Endothelial cell of umbilical vein (primary cell): ENCODE measurements around the gene PTPRK. TPM values are rescaled to one million over a fixed set of nuclear protein-coding genes. Genes with fewer than 3 reads are reported as not detected.

Source experiments
- BruUV-seq: library from RNA; stranded (reverse); fragments of 400-500 nt; replicated peaks from 2 replicates; lab custom pipeline; 2021; lab: Mats Ljungman, UMichigan
- CTCF ChIA-PET: fragments of 300-600, 350-600 bp; sonication (Branson Sonifier 250); formaldehyde crosslinking; loops from one replicate; lab custom pipeline; 2021; ENCODE audit warnings: antibody characterized with exemption, inconsistent platforms; lab: Charles Lee
- POLR2A ChIA-PET: fragments of 300-600, 350-600 bp; sonication (Branson Sonifier 250); formaldehyde crosslinking; loops from one replicate; lab custom pipeline; 2021; ENCODE audit warnings: antibody characterized with exemption, inconsistent platforms; lab: Charles Lee
- DNase-seq: peaks from one replicate; pipeline ENCODE4 v3.0.0-alpha.2; 2011; ENCODE audit warnings: low read depth, low spot score
- FAIRE-seq: peaks from 2 replicates; lab custom pipeline; 2011; peaks lifted over from hg19 to GRCh38; lab: Jason Lieb, UNC
- H2AFZ ChIP-seq: 2 replicates; pipeline ENCODE4 v1.6.0; 2012; ENCODE audit warnings: low read depth, low read length, control low read depth, inconsistent platforms
- H3K27ac ChIP-seq: 2 replicates; pipeline ENCODE4 v1.5.1; 2011; ENCODE audit warnings: low read depth, mild to moderate bottlenecking, control low read depth, low read length, moderate library complexity; ENCODE audit not compliant: insufficient read depth
- H3K27me3 ChIP-seq, 2 experiments: 2 replicates each; pipeline versions ENCODE4 v1.6.0 to v1.6.1; 2011; ENCODE audit warnings: low read length in 2 of 2, mixed read lengths in 1 of 2; ENCODE audit not compliant: control insufficient read depth in 2 of 2, insufficient read depth in 2 of 2
- H3K36me3 ChIP-seq, 2 experiments: 2 replicates in 1 of 2; 3 replicates in 1 of 2; pipeline ENCODE4 v1.5.1; 2011; ENCODE audit warnings: low read length in 2 of 2, mild to moderate bottlenecking in 1 of 2, moderate library complexity in 1 of 2; ENCODE audit not compliant: control insufficient read depth in 2 of 2, insufficient read depth in 2 of 2; ENCODE audit errors: extremely low read depth in 1 of 2
- H3K4me1 ChIP-seq: 3 replicates; pipeline ENCODE4 v1.5.1; 2011; ENCODE audit warnings: mild to moderate bottlenecking, low read length; ENCODE audit not compliant: control insufficient read depth, insufficient read depth; ENCODE audit errors: extremely low read depth
- H3K4me2 ChIP-seq: 2 replicates; pipeline ENCODE4 v1.6.1; 2011; ENCODE audit warnings: low read length, control low read depth, mixed read lengths; ENCODE audit not compliant: insufficient read depth
- H3K4me3 ChIP-seq, 3 experiments: fragments of 200-600 bp in 1 of 3; sonication (generic), shearing (Covaris generic) in 1 of 3; replicated peaks in 1 of 3; 2 replicates each; pipeline ENCODE4 v1.5.1; 2011 to 2016; ENCODE audit warnings: control low read depth in 3 of 3, low read length in 3 of 3, mild to moderate bottlenecking in 2 of 3, inconsistent platforms in 1 of 3, low read depth in 1 of 3, moderate library complexity in 1 of 3; ENCODE audit not compliant: insufficient read depth in 1 of 3
- H3K79me2 ChIP-seq: 2 replicates; pipeline ENCODE4 v1.6.0; 2012; ENCODE audit warnings: low read length, inconsistent platforms; ENCODE audit not compliant: control insufficient read depth, insufficient read depth
- H3K9ac ChIP-seq: replicated peaks from 2 replicates; pipeline ENCODE3; 2011; ENCODE audit warnings: low read length, control low read depth; ENCODE audit not compliant: insufficient read depth; ENCODE audit errors: extremely low read depth
- H3K9me1 ChIP-seq: replicated peaks from 3 replicates; pipeline ENCODE4 v1.6.0; 2011; ENCODE audit warnings: mild to moderate bottlenecking, low read length; ENCODE audit not compliant: control insufficient read depth, insufficient read depth; ENCODE audit errors: extremely low read depth
- H3K9me3 ChIP-seq: replicated peaks from 2 replicates; pipeline ENCODE4 v1.5.1; 2012; ENCODE audit warnings: low read length, inconsistent platforms; ENCODE audit not compliant: control insufficient read depth, insufficient read depth
- H4K20me1 ChIP-seq: replicated peaks from 2 replicates; pipeline ENCODE3; 2011; ENCODE audit warnings: mild to moderate bottlenecking, low read length; ENCODE audit not compliant: control insufficient read depth, insufficient read depth; ENCODE audit errors: extremely low read depth
- CTCF ChIP-seq, 2 donors: IDR thresholded peaks; 1 replicate in 1 of 2; 2 replicates in 1 of 2; pipeline ENCODE4 v1.5.1; 2011; ENCODE audit warnings: low read length in 2 of 2, mild to moderate bottlenecking in 2 of 2, moderate library complexity in 2 of 2, control low read depth in 1 of 2, inconsistent platforms in 1 of 2, low read depth in 1 of 2; ENCODE audit not compliant: insufficient read depth in 1 of 2; ENCODE audit errors: extremely low read depth in 1 of 2
- EZH2 ChIP-seq: IDR thresholded peaks from 2 replicates; pipeline ENCODE4 v1.6.1; 2012; ENCODE audit warnings: borderline replicate concordance, low read depth, mild to moderate bottlenecking, moderate library complexity, low read length, inconsistent platforms; ENCODE audit not compliant: severe bottlenecking
- FOS ChIP-seq: IDR thresholded peaks from 2 replicates; pipeline ENCODE4 v1.6.1; 2011; ENCODE audit warnings: mild to moderate bottlenecking, low read length, moderate library complexity, borderline replicate concordance; ENCODE audit not compliant: insufficient read depth
- GATA2 ChIP-seq: IDR thresholded peaks from 2 replicates; pipeline ENCODE4 v1.7.0; 2011; ENCODE audit warnings: low read depth, mild to moderate bottlenecking, moderate library complexity, mixed read lengths, low read length; ENCODE audit not compliant: insufficient read length, insufficient read depth
- JUN ChIP-seq: IDR thresholded peaks from 2 replicates; pipeline ENCODE4 v1.6.1; 2011; ENCODE audit warnings: borderline replicate concordance, low read depth; ENCODE audit not compliant: insufficient read length, insufficient read depth
- MAX ChIP-seq: IDR thresholded peaks from 2 replicates; pipeline ENCODE4 v1.6.1; 2011; ENCODE audit not compliant: insufficient read depth, insufficient read length
- MYC ChIP-seq: IDR thresholded peaks from one replicate; pipeline ENCODE4 v1.6.1; 2011; ENCODE audit warnings: mild to moderate bottlenecking, low read depth, low read length
- POLR2A ChIP-seq: IDR thresholded peaks from 2 replicates; pipeline ENCODE4 v1.6.1; 2012; ENCODE audit warnings: low read depth, mild to moderate bottlenecking, control low read depth, low read length
- POLR2AphosphoS5 ChIP-seq: IDR thresholded peaks from 2 replicates; pipeline ENCODE4 v1.6.1; 2012; ENCODE audit warnings: low read depth, mild to moderate bottlenecking, control low read depth, low read length, moderate library complexity; ENCODE audit not compliant: insufficient read depth
- dilution Hi-C: fragments of 300-500 bp; cut with MboI; formaldehyde crosslinking; loops from one replicate; pipeline ENCODE4 v1.15.0; 2019; ENCODE audit warnings: low sequenced_read_pairs; ENCODE audit not compliant: extremely low pct_ligation_motif_present
- intact Hi-C: fragments of 100-400 bp; cut with micrococcal nuclease; formaldehyde crosslinking; loops from one replicate; pipeline ENCODE4 v1.10.0; 2022
- polyA plus RNA-seq, 4 experiments: library from polyadenylated mRNA; depleted of rRNA in 3 of 4; stranded (reverse) in 3 of 4; unstranded in 1 of 4; fragments of >200 nt; gene quantifications; 2 replicates each; pipeline versions ENCODE4 v1.2.1 to v1.2.3, GENCODE V29; 2011 to 2012; ENCODE audit warnings: missing spikeins in 1 of 4
- total RNA-seq: library from RNA; stranded (reverse); gene quantifications from 2 replicates; pipeline ENCODE4 v1.2.3, GENCODE V29; 2021

Gene PTPRK
- total and polyA plus RNA-seq, 2 donors (not counting 3 experiments of a cell fraction or from before 2014, with no cell fraction given) = 15.2 to 74.0 TPM

GRCh38 chr6:128499079-128499731 lies 21.2 kb downstream of the PTPRK start:
- TF ChIP-seq POLR2A = no peak
- no peak for TF ChIP-seq EZH2
- no peak for TF ChIP-seq JUN
- TF ChIP-seq MAX = no peak
- no peak for TF ChIP-seq GATA2
- TF ChIP-seq POLR2AphosphoS5 = no peak
- TF ChIP-seq FOS = no peak
- TF ChIP-seq CTCF (IDR thresholded peaks at IDR 0.05; ENCODE audit: extremely low read depth in 1 of 2, insufficient read depth in 1 of 2, low read depth in 1 of 2, low read length in 2 of 2) = no peak
- no peak for TF ChIP-seq MYC
- H3K9ac ChIP-seq = no peak overlapping the region
- no peaks in the 10 kb centered on the region for H4K20me1 ChIP-seq
- intact Hi-C loops (no loop called here), dilution Hi-C loops (no loop called here)
- ChIA-PET POLR2A (no interaction called here), CTCF (interaction anchor here (1.1 to 2.2 kb wide), 5 partner anchors 9 to 762 kb away, joined by 3 to 6 read pairs (median 4); no protein-coding TSS in a partner anchor)
- no peaks in the 10 kb centered on the region for H3K27me3 ChIP-seq
- H3K4me2 ChIP-seq = no peak overlapping the region
- no TSS peak for BruUV-seq
- no peaks in the 10 kb centered on the region for H3K9me1 ChIP-seq
- peaks cover 0 to 2% of the 10 kb centered on the region in 2 experiments for H3K36me3 ChIP-seq
- no peaks in the 10 kb centered on the region for H3K9me3 ChIP-seq
- no peak for FAIRE-seq
- no peak overlapping the region for H3K27ac ChIP-seq
- no peak overlapping the region for H3K4me3 ChIP-seq
- no peak overlapping the region for H2AFZ ChIP-seq
- peaks cover 13% of the 10 kb centered on the region for H3K4me1 ChIP-seq
- H3K79me2 ChIP-seq = peaks cover 72% of the 10 kb centered on the region
- no peak for DNase-seq
